Activated CD8-positive, alpha-beta T cell treated with anti-CD3 and anti-CD28 coated beads for 36 hours (primary cell): ENCODE data around the gene CACNA2D3. TPM values are rescaled to one million over a fixed set of nuclear protein-coding genes. Genes with fewer than 3 reads are reported as not detected.

Experiments used
- ATAC-seq: fragments of 200-7000 bp; cut with Tn5 transposase; one replicate; pipeline ENCODE4 v1.10.0; 2021; ENCODE audit warnings: mild to moderate bottlenecking, moderate library complexity
- CTCF ChIA-PET: fragments of 350-600 bp; sonication (Branson Sonifier 250); formaldehyde crosslinking; loops from one replicate; lab custom pipeline; 2021; ENCODE audit warnings: antibody characterized with exemption; lab: Charles Lee
- POLR2A ChIA-PET: fragments of 350-600 bp; sonication (Branson Sonifier 250); formaldehyde crosslinking; loops from one replicate; lab custom pipeline; 2021; ENCODE audit warnings: antibody characterized with exemption; lab: Charles Lee
- DNase-seq: peaks from one replicate; pipeline ENCODE4 v3.0.0-alpha.2; 2020
- H3K27ac Mint-ChIP-seq: one replicate; pipeline ENCODE4 v1.8.0; 2021; ENCODE audit warnings: mild to moderate bottlenecking, mixed read lengths
- H3K27me3 Mint-ChIP-seq: one replicate; pipeline ENCODE4 v1.8.0; 2021; ENCODE audit warnings: mixed read lengths
- H3K36me3 Mint-ChIP-seq: one replicate; pipeline ENCODE4 v1.8.0; 2021; ENCODE audit warnings: low read depth, mixed read lengths
- H3K4me1 Mint-ChIP-seq: one replicate; pipeline ENCODE4 v1.8.0; 2021; ENCODE audit warnings: low read depth, mixed read lengths
- H3K4me3 Mint-ChIP-seq: one replicate; pipeline ENCODE4 v1.8.0; 2021; ENCODE audit warnings: mild to moderate bottlenecking, moderate library complexity, mixed read lengths
- H3K9me3 Mint-ChIP-seq: one replicate; pipeline ENCODE4 v1.8.0; 2021; ENCODE audit warnings: mixed read lengths
- CTCF ChIP-seq: fragments of 200-600 bp; IDR thresholded peaks from one replicate; pipeline ENCODE4 v1.8.0; 2022; ENCODE audit warnings: antibody characterized with exemption, mild to moderate bottlenecking
- intact Hi-C: fragments of 100-400 bp; cut with micrococcal nuclease; formaldehyde crosslinking; loops from one replicate; pipeline ENCODE4 v1.10.0; 2022
- total RNA-seq, 2 experiments: library from RNA; stranded (reverse); gene quantifications; one replicate each; pipeline ENCODE4 v1.2.3, GENCODE V29; 2021

The CACNA2D3 gene
- total RNA-seq, 2 experiments from 2014 or later: not detected

- POLR2A ChIA-PET: no interaction called here
- no peaks in the 10 kb centered on the region for H3K36me3 Mint-ChIP-seq
These were observed 791.8 kb downstream of the CACNA2D3 start for GRCh38 chr3:54914180-54914579.

GRCh38 chr3:54915181-54915580, 792.8 kb downstream of the CACNA2D3 start:
- CTCF ChIA-PET: no interaction called here
- Mint-ChIP-seq H3K27me3 (no peaks in the 10 kb centered on the region), H3K36me3 (no peaks in the 10 kb centered on the region), H3K4me3 (no peak overlapping the region), H3K9me3 (no peaks in the 10 kb centered on the region), H3K27ac (no peak overlapping the region), H3K4me1 (no peaks in the 10 kb centered on the region)
- TF ChIP-seq CTCF: no peak
- intact Hi-C loops: no loop called here
- DNase-seq: no peak
- ATAC-seq: no peak
- POLR2A ChIA-PET: no interaction called here

More at GRCh38 chr3:54914180-54914579, 791.8 kb downstream of the CACNA2D3 start:
- TF ChIP-seq CTCF: no peak
- no peaks in the 10 kb centered on the region for H3K27me3 Mint-ChIP-seq
- H3K9me3 Mint-ChIP-seq: no peaks in the 10 kb centered on the region
- intact Hi-C loops: no loop called here
- CTCF ChIA-PET: no interaction called here
- DNase-seq (no peak), ATAC-seq (no peak)
- H3K4me3 Mint-ChIP-seq: no peak overlapping the region
- no peak overlapping the region for H3K27ac Mint-ChIP-seq
- no peaks in the 10 kb centered on the region for H3K4me1 Mint-ChIP-seq

GRCh38 chr3:54915976-54916375, 793.6 kb downstream of the CACNA2D3 start:
- ChIA-PET POLR2A (no interaction called here), CTCF (no interaction called here)
- no peaks in the 10 kb centered on the region for H3K4me1 Mint-ChIP-seq
- DNase-seq (no peak), ATAC-seq (no peak)
- intact Hi-C loops: no loop called here
- TF ChIP-seq CTCF: no peak
- H3K36me3 Mint-ChIP-seq: no peaks in the 10 kb centered on the region
- no peak overlapping the region for H3K27ac Mint-ChIP-seq
- no peaks in the 10 kb centered on the region for H3K9me3 Mint-ChIP-seq
- H3K27me3 Mint-ChIP-seq: no peaks in the 10 kb centered on the region
- no peak overlapping the region for H3K4me3 Mint-ChIP-seq

- H3K4me1 Mint-ChIP-seq: no peaks in the 10 kb centered on the region
- no peak for TF ChIP-seq CTCF
- no peaks in the 10 kb centered on the region for H3K9me3 Mint-ChIP-seq
- no peaks in the 10 kb centered on the region for H3K36me3 Mint-ChIP-seq
- DNase-seq (no peak), ATAC-seq (no peak)
- no peaks in the 10 kb centered on the region for H3K27me3 Mint-ChIP-seq
- POLR2A ChIA-PET: no interaction called here
- CTCF ChIA-PET: interaction anchor here (1.1 kb wide), 1 partner anchor 86 kb away, joined by 3 read pairs; no protein-coding TSS in a partner anchor
- H3K27ac Mint-ChIP-seq: no peak overlapping the region
- intact Hi-C loops: no loop called here
- no peak overlapping the region for H3K4me3 Mint-ChIP-seq
These were observed 794.4 kb downstream of the CACNA2D3 start for GRCh38 chr3:54916732-54917131.

GRCh38 chr3:54917174-54917573, 794.8 kb downstream of the CACNA2D3 start:
- ChIA-PET CTCF (interaction anchor here (1.1 kb wide), 1 partner anchor 87 kb away, joined by 3 read pairs; no protein-coding TSS in a partner anchor), POLR2A (interaction anchor here (0.5 kb wide), 1 partner anchor 799 kb away, joined by 3 read pairs; no protein-coding TSS in a partner anchor)
- ATAC-seq (no peak), DNase-seq (no peak)
- no peak for TF ChIP-seq CTCF
- intact Hi-C loops: no loop called here
- H3K27me3 Mint-ChIP-seq: no peaks in the 10 kb centered on the region
- H3K4me1 Mint-ChIP-seq: no peaks in the 10 kb centered on the region
- H3K4me3 Mint-ChIP-seq: no peak overlapping the region
- H3K27ac Mint-ChIP-seq: no peak overlapping the region
- H3K9me3 Mint-ChIP-seq: no peaks in the 10 kb centered on the region
- no peaks in the 10 kb centered on the region for H3K36me3 Mint-ChIP-seq
